DOHH2 (cell line): ENCODE data around the gene BMERB1.

Source experiments
- H3F3A ChIP-seq: fragments of 200-600 bp; sonication (generic), shearing (Covaris generic); 2 replicates; pipeline ENCODE4 v1.6.0; 2016; ENCODE audit warnings: antibody characterized with exemption, mild to moderate bottlenecking; ENCODE audit not compliant: control insufficient read depth, insufficient read depth
- H3K27ac ChIP-seq: fragments of 200-600 bp; sonication (generic); 2 replicates; pipeline ENCODE4 v1.5.1; 2014; ENCODE audit warnings: low read depth, mild to moderate bottlenecking, low read length, moderate library complexity
- H3K27me3 ChIP-seq: fragments of 200-600 bp; sonication (generic); 2 replicates; pipeline ENCODE4 v1.6.1; 2014; ENCODE audit warnings: mild to moderate bottlenecking, low read length, mixed read lengths; ENCODE audit not compliant: control insufficient read depth
- H3K36me3 ChIP-seq: fragments of 200-600 bp; sonication (generic); 2 replicates; pipeline ENCODE4 v1.6.1; 2014; ENCODE audit warnings: mild to moderate bottlenecking, low read length, moderate library complexity, mixed read lengths; ENCODE audit not compliant: control insufficient read depth
- H3K4me1 ChIP-seq: fragments of 200-600 bp; sonication (generic); 2 replicates; pipeline ENCODE4 v1.6.1; 2014; ENCODE audit warnings: mild to moderate bottlenecking, low read length, mixed read lengths; ENCODE audit not compliant: control insufficient read depth
- H3K4me2 ChIP-seq: fragments of 200-600 bp; sonication (generic); 2 replicates; pipeline ENCODE4 v1.6.0; 2014; ENCODE audit warnings: mild to moderate bottlenecking, low read length, moderate library complexity
- H3K4me3 ChIP-seq: fragments of 200-600 bp; sonication (generic); 2 replicates; pipeline ENCODE4 v1.5.1; 2014; ENCODE audit warnings: mild to moderate bottlenecking, low read length, mixed read lengths
- H3K79me2 ChIP-seq: fragments of 200-600 bp; sonication (generic); 2 replicates; pipeline ENCODE4 v1.6.1; 2014; ENCODE audit warnings: mild to moderate bottlenecking, low read length, mixed read lengths; ENCODE audit not compliant: control insufficient read depth
- H3K9me2 ChIP-seq: fragments of 200-600 bp; sonication (generic); replicated peaks from 2 replicates; pipeline ENCODE4 v1.6.1; 2014; ENCODE audit warnings: mild to moderate bottlenecking, low read length, mixed read lengths; ENCODE audit not compliant: control insufficient read depth
- H3K9me3 ChIP-seq: fragments of 200-600 bp; sonication (generic); 2 replicates; pipeline ENCODE4 v1.6.1; 2014; ENCODE audit warnings: antibody characterized with exemption, low read length, mixed read lengths; ENCODE audit not compliant: control insufficient read depth, insufficient read depth
- H4K20me1 ChIP-seq: fragments of 200-600 bp; sonication (generic); 2 replicates; pipeline ENCODE4 v1.6.0; 2014; ENCODE audit warnings: low read depth, mild to moderate bottlenecking, antibody characterized with exemption, low read length, moderate library complexity; ENCODE audit not compliant: control insufficient read depth, insufficient read depth
- EZH2phosphoT487 ChIP-seq: fragments of 200-600 bp; sonication (generic); IDR thresholded peaks from 2 replicates; pipeline ENCODE4 v1.6.1; 2017; ENCODE audit warnings: borderline replicate concordance, mild to moderate bottlenecking, antibody characterized with exemption, low read length, moderate library complexity, mixed read lengths
- TF ChIP-seq, protein P1 (sequence below): fragments of 200-600 bp; sonication (generic); IDR thresholded peaks from one replicate; pipeline ENCODE4 v1.5.1; 2014; ENCODE audit warnings: antibody characterized with exemption, mild to moderate bottlenecking, low read depth, low read length; ENCODE audit not compliant: poor library complexity, severe bottlenecking

The BMERB1 gene

DNA sequence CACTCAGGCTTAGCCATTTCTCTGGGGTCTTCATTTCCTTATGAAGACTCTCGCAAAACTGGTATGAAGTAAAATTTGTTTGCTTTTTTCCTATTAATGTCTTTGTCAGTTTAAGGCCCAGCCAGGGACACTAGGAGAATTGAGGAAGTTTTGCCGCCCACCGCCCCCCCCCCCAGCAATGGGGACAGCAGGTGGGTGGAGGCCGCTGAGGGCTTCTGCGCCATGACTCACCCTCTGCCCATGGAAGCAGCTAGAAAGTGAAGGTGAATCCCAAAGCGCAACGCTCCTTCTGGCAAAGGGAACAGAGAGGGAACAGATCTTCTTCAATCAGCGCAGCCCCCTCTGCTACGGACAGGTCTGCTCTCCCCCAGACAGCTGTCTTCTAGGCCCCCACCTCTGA is 158.8 kb downstream of the BMERB1 start:
- no peaks in the 10 kb centered on the region for H3K79me2 ChIP-seq
- no peak overlapping the region for H3K4me2 ChIP-seq
- TF ChIP-seq, protein P1, sequence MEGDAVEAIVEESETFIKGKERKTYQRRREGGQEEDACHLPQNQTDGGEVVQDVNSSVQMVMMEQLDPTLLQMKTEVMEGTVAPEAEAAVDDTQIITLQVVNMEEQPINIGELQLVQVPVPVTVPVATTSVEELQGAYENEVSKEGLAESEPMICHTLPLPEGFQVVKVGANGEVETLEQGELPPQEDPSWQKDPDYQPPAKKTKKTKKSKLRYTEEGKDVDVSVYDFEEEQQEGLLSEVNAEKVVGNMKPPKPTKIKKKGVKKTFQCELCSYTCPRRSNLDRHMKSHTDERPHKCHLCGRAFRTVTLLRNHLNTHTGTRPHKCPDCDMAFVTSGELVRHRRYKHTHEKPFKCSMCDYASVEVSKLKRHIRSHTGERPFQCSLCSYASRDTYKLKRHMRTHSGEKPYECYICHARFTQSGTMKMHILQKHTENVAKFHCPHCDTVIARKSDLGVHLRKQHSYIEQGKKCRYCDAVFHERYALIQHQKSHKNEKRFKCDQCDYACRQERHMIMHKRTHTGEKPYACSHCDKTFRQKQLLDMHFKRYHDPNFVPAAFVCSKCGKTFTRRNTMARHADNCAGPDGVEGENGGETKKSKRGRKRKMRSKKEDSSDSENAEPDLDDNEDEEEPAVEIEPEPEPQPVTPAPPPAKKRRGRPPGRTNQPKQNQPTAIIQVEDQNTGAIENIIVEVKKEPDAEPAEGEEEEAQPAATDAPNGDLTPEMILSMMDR, result no peak
- TF ChIP-seq EZH2phosphoT487, result no peak
- H4K20me1 ChIP-seq, result no peaks in the 10 kb centered on the region
- no peaks in the 10 kb centered on the region for H3K9me3 ChIP-seq
- no peak overlapping the region for H3K27ac ChIP-seq
- no peaks in the 10 kb centered on the region for H3K9me2 ChIP-seq
- H3K4me1 ChIP-seq, result peaks cover 34% of the 10 kb centered on the region
- no peak overlapping the region for H3K4me3 ChIP-seq
- H3K27me3 ChIP-seq, result no peaks in the 10 kb centered on the region
- peaks cover 38% of the 10 kb centered on the region for H3K36me3 ChIP-seq
- H3F3A ChIP-seq, result peaks cover 9% of the 10 kb centered on the region

DNA sequence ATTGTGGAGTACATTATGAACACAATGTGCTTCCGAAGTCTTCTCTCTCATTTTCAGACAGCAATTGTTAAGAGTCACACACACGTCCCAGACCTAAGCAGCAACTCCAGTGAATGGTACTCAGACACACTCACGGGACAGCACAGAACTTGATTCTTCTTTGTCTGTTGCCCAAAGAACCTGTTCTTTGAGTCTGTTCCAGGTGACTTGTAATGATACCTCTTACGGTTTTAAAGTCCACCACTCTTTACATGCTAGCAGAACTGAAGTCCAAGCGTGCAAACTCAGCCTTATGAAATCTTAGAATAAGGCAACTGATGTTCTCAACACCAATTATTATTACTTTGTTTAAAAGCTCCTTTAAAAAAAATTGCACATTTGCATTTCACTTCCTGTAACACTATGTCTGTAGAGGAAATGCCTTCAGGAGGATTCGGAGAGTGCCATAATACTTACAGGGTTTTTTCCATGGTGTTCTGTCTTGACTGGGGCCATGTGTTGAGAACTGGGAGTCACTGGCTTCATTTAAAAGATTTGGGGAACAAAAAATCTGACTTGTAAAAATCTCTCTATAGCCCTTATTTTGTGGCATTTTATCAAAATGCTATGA is 160.4 kb downstream of the BMERB1 start:
- H3K9me2 ChIP-seq, result no peaks in the 10 kb centered on the region
- no peaks in the 10 kb centered on the region for H3K79me2 ChIP-seq
- peaks cover 34% of the 10 kb centered on the region for H3K4me1 ChIP-seq
- H3K9me3 ChIP-seq, result no peaks in the 10 kb centered on the region
- peak overlapping the region; percentile 10; the same call in 1 of the 2 replicates for H3K4me2 ChIP-seq
- H4K20me1 ChIP-seq, result no peaks in the 10 kb centered on the region
- no peak overlapping the region for H3K4me3 ChIP-seq
- TF ChIP-seq, protein P1, result no peak
- no peak for TF ChIP-seq EZH2phosphoT487
- no peak overlapping the region for H3K27ac ChIP-seq
- peaks cover 9% of the 10 kb centered on the region for H3F3A ChIP-seq
- no peaks in the 10 kb centered on the region for H3K27me3 ChIP-seq
- H3K36me3 ChIP-seq, result peaks cover 51% of the 10 kb centered on the region

DNA sequence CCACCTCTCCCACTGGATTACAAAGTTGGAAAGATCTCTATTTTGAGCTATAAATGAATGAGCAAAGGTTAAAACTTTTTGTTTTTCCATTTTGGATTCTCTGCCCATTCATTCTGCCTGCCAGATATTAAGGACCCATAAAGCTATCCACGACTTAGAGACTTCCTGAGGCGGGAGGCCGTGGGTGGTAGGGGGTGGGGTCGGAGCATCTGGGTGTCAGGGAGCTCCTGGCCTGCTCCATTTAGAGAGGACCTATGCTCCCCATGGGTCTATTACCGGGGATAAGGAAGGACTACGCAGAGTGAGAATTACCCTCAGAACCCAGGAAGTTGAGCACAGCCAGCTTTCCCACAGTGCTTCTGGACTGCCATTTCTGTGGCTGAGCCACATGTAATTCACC is 162.7 kb downstream of the BMERB1 start:
- H3K4me3 ChIP-seq, result no peak overlapping the region
- peaks cover 9% of the 10 kb centered on the region for H3F3A ChIP-seq
- no peaks in the 10 kb centered on the region for H3K27me3 ChIP-seq
- no peaks in the 10 kb centered on the region for H3K9me2 ChIP-seq
- H3K4me1 ChIP-seq, result peaks cover 17% of the 10 kb centered on the region
- TF ChIP-seq, protein P1, result no peak
- TF ChIP-seq EZH2phosphoT487, result no peak
- H3K27ac ChIP-seq, result no peak overlapping the region
- no peaks in the 10 kb centered on the region for H3K9me3 ChIP-seq
- H3K79me2 ChIP-seq, result no peaks in the 10 kb centered on the region
- no peak overlapping the region for H3K4me2 ChIP-seq
- peaks cover 75% of the 10 kb centered on the region for H3K36me3 ChIP-seq
- no peaks in the 10 kb centered on the region for H4K20me1 ChIP-seq
